Kidney (tissue), 14 donors: ENCODE measurements around the gene GFOD1. TPM values are rescaled to one million over a fixed set of nuclear protein-coding genes. Genes with fewer than 3 reads are reported as not detected.

ENCODE experiments used
- DNase-seq, 5 donors: peaks; one replicate each; pipeline ENCODE4 v3.0.0-alpha.2; 2013 to 2020
- FAIRE-seq: peaks from 2 replicates; lab custom pipeline; 2012; peaks lifted over from hg19 to GRCh38; lab: Jason Lieb, UNC
- H3K27ac ChIP-seq, 2 donors: one replicate each; pipeline ENCODE4 v1.7.0; 2013; ENCODE audit warnings: low read depth in 2 of 2, low read length in 2 of 2, inconsistent platforms in 1 of 2
- H3K27me3 ChIP-seq: one replicate; pipeline ENCODE4 v1.7.1; 2013; ENCODE audit warnings: low read length, inconsistent platforms; ENCODE audit not compliant: control insufficient read depth, insufficient read depth
- H3K36me3 ChIP-seq, 3 donors: one replicate each; pipeline versions ENCODE4 v1.7.0 to v1.7.1; 2013; ENCODE audit warnings: low read length in 3 of 3, control low read depth in 1 of 3, inconsistent platforms in 1 of 3; ENCODE audit not compliant: insufficient read depth in 3 of 3, control insufficient read depth in 2 of 3
- H3K4me1 ChIP-seq, 3 donors: one replicate each; pipeline versions ENCODE4 v1.7.0 to v1.7.1; 2013; ENCODE audit warnings: low read length in 3 of 3, inconsistent platforms in 1 of 3, low read depth in 1 of 3; ENCODE audit not compliant: control insufficient read depth in 2 of 3, insufficient read depth in 2 of 3
- H3K4me3 ChIP-seq, 3 donors: one replicate each; pipeline versions ENCODE4 v1.7.0 to v1.8.1; 2013; ENCODE audit warnings: low read length in 3 of 3, control low read depth in 1 of 3, inconsistent platforms in 1 of 3
- H3K9ac ChIP-seq, 3 donors: one replicate each; pipeline versions ENCODE4 v1.7.0 to v1.7.1; 2013; ENCODE audit warnings: low read length in 3 of 3, control low read depth in 1 of 3, inconsistent platforms in 1 of 3
- H3K9me3 ChIP-seq, 3 donors: one replicate each; pipeline versions ENCODE4 v1.7.0 to v1.7.1; 2013; ENCODE audit warnings: low read length in 3 of 3, control low read depth in 1 of 3, inconsistent platforms in 1 of 3; ENCODE audit not compliant: control insufficient read depth in 2 of 3, insufficient read depth in 1 of 3
- CTCF ChIP-seq: IDR thresholded peaks from 3 replicates; pipeline ENCODE4 v1.5.1; 2012; ENCODE audit warnings: mild to moderate bottlenecking, moderate library complexity, borderline replicate concordance; ENCODE audit not compliant: insufficient read depth; ENCODE audit errors: extremely low read depth
- intact Hi-C: fragments of 100-400 bp; cut with DNase I; formaldehyde crosslinking; loops from one replicate; pipeline ENCODE4 v1.11.1; 2022
- polyA plus RNA-seq: library from polyadenylated mRNA; stranded (reverse); fragments of 350-450 nt; fragmentation: Illumina TruSeq; extraction: RNeasy Lipid Tissue Mini Kit (QIAGEN cat#74804); gene quantifications from one replicate; pipeline ENCODE4 v1.2.3, GENCODE V29; 2014; ENCODE audit warnings: low read depth, low replicate concordance; ENCODE audit not compliant: insufficient read depth
- total RNA-seq: library from RNA; stranded (reverse); fragmentation: NEBNext Ultra II Directional; extraction: Animal tissue kit (Norgen Biotek cat#: 25700); gene quantifications from one replicate; pipeline ENCODE4 v1.2.1, GENCODE V29; 2021
- donor health status: control.
- donor health status: control.
- donor health status: control.
- donor health status: control.
- donor health status: control.
- donor health status: DM: yes; HTN: yes; CAD: no.
- donor health status: Normal renal cell carcinoma (clear cell type).

The GFOD1 gene
- total and polyA plus RNA-seq, 2 donors from 2014 or later, result 2.1 to 14.6 TPM

- intact Hi-C loops, result no loop called here
- no peak overlapping the region for H3K4me3 ChIP-seq
- FAIRE-seq (no peak), DNase-seq (no peak)
- H3K9me3 ChIP-seq, result no peaks in the 10 kb centered on the region
- H3K36me3 ChIP-seq, result no peaks in the 10 kb centered on the region
- H3K27ac ChIP-seq, result no peak overlapping the region
- no peak for TF ChIP-seq CTCF
- H3K9ac ChIP-seq, result no peak overlapping the region
- no peaks in the 10 kb centered on the region for H3K27me3 ChIP-seq
- no peaks in the 10 kb centered on the region for H3K4me1 ChIP-seq
Observed at GRCh38 chr6:13524801-13525508, 37.6 kb upstream of the GFOD1 start.

GRCh38 chr6:13523826-13524622 lies 36.6 kb upstream of the GFOD1 start:
- H3K4me1 ChIP-seq, result no peaks in the 10 kb centered on the region
- H3K9me3 ChIP-seq, result no peaks in the 10 kb centered on the region
- no peak overlapping the region for H3K9ac ChIP-seq
- no peak overlapping the region for H3K4me3 ChIP-seq
- DNase-seq (no peak), FAIRE-seq (no peak)
- no peaks in the 10 kb centered on the region for H3K27me3 ChIP-seq
- no peak overlapping the region for H3K27ac ChIP-seq
- intact Hi-C loops, result no loop called here
- no peak for TF ChIP-seq CTCF
- H3K36me3 ChIP-seq, result no peaks in the 10 kb centered on the region

GRCh38 chr6:13522656-13523055 lies 35.3 kb upstream of the GFOD1 start:
- no peak overlapping the region for H3K27ac ChIP-seq
- H3K36me3 ChIP-seq, result no peaks in the 10 kb centered on the region
- no peak overlapping the region for H3K9ac ChIP-seq
- no peaks in the 10 kb centered on the region for H3K27me3 ChIP-seq
- no peaks in the 10 kb centered on the region for H3K9me3 ChIP-seq
- no peak for TF ChIP-seq CTCF
- DNase-seq (peak in 1 of 5 donors; percentile 28), FAIRE-seq (no peak)
- no peak overlapping the region for H3K4me3 ChIP-seq
- H3K4me1 ChIP-seq, result no peaks in the 10 kb centered on the region
- intact Hi-C loops, result no loop called here
